ENCODE results near the gene CRACR2A.

DNA sequence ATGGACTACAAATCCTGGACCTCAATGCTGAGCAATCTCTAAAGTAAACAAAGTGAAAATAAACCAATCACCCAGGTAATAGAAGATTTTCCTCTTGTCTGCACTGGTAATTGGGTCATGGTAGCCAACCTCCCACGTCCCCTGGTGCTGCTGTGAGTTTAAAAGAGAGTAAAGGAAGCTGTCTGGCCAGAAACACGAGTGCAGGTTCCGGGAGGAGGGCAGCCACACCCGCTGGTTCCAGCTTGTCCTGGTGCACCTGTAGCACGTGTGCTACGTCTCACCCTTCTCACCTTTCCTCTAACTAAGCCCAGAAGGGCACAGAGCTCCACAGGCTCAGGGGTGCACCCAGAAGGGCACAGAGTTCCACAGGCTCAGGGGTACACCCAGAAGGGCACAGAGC lies 5.4 kb downstream of the CRACR2A start:
- TF ChIP-seq, protein P1, sequence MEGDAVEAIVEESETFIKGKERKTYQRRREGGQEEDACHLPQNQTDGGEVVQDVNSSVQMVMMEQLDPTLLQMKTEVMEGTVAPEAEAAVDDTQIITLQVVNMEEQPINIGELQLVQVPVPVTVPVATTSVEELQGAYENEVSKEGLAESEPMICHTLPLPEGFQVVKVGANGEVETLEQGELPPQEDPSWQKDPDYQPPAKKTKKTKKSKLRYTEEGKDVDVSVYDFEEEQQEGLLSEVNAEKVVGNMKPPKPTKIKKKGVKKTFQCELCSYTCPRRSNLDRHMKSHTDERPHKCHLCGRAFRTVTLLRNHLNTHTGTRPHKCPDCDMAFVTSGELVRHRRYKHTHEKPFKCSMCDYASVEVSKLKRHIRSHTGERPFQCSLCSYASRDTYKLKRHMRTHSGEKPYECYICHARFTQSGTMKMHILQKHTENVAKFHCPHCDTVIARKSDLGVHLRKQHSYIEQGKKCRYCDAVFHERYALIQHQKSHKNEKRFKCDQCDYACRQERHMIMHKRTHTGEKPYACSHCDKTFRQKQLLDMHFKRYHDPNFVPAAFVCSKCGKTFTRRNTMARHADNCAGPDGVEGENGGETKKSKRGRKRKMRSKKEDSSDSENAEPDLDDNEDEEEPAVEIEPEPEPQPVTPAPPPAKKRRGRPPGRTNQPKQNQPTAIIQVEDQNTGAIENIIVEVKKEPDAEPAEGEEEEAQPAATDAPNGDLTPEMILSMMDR (IDR thresholded peaks at IDR 0.05), result no peak
- TF ChIP-seq POLR2A (IDR thresholded peaks at IDR 0.05; ENCODE audit: low read depth), result no peak
